Measurements from ENCODE around the gene HMCN1.

The HMCN1 gene

GRCh38 chr1:186091222-186091720 lies 357.1 kb downstream of the HMCN1 start:
- DNase-seq (ENCODE audit: low spot score): no peak
- no peak for TF ChIP-seq CTCF (IDR thresholded peaks at IDR 0.05; ENCODE audit: borderline replicate concordance, control extremely low read depth, extremely low read depth, insufficient read depth, missing control alignments)
- in situ Hi-C loops (cut with MboI; ENCODE audit: low sequenced_read_pairs, unreplicated experiment): no loop called here

GRCh38 chr1:186093437-186093836 lies 359.2 kb downstream of the HMCN1 start:
- TF ChIP-seq CTCF (IDR thresholded peaks at IDR 0.05; ENCODE audit: borderline replicate concordance, control extremely low read depth, extremely low read depth, insufficient read depth, missing control alignments): no peak
- in situ Hi-C loops (cut with MboI; ENCODE audit: low sequenced_read_pairs, unreplicated experiment): no loop called here
- no peak for DNase-seq (ENCODE audit: low spot score)

GRCh38 chr1:186094172-186094571 lies 360.0 kb downstream of the HMCN1 start:
- in situ Hi-C loops (cut with MboI; ENCODE audit: low sequenced_read_pairs, unreplicated experiment): no loop called here
- no peak for DNase-seq (ENCODE audit: low spot score)
- no peak for TF ChIP-seq CTCF (IDR thresholded peaks at IDR 0.05; ENCODE audit: borderline replicate concordance, control extremely low read depth, extremely low read depth, insufficient read depth, missing control alignments)

- TF ChIP-seq CTCF (IDR thresholded peaks at IDR 0.05; ENCODE audit: borderline replicate concordance, control extremely low read depth, extremely low read depth, insufficient read depth, missing control alignments): no peak
- in situ Hi-C loops (cut with MboI; ENCODE audit: low sequenced_read_pairs, unreplicated experiment): no loop called here
- no peak for DNase-seq (ENCODE audit: low spot score)
Measured at GRCh38 chr1:186099336-186100104, 365.3 kb downstream of the HMCN1 start.

GRCh38 chr1:186102107-186102506 lies 367.9 kb downstream of the HMCN1 start:
- TF ChIP-seq CTCF (IDR thresholded peaks at IDR 0.05; ENCODE audit: borderline replicate concordance, control extremely low read depth, extremely low read depth, insufficient read depth, missing control alignments): no peak
- in situ Hi-C loops (cut with MboI; ENCODE audit: low sequenced_read_pairs, unreplicated experiment): no loop called here
- no peak for DNase-seq (ENCODE audit: low spot score)

- no peak for DNase-seq (ENCODE audit: low spot score)
- in situ Hi-C loops (cut with MboI; ENCODE audit: low sequenced_read_pairs, unreplicated experiment): no loop called here
Measured at GRCh38 chr1:186102547-186103148, 368.5 kb downstream of the HMCN1 start.

More at GRCh38 chr1:186102547-186103148, 368.5 kb downstream of the HMCN1 start:
- no peak for TF ChIP-seq CTCF (IDR thresholded peaks at IDR 0.05; ENCODE audit: borderline replicate concordance, control extremely low read depth, extremely low read depth, insufficient read depth, missing control alignments)
